BE2C (cell line): ENCODE results near the gene DNM1L. TPM values are rescaled to one million over a fixed set of nuclear protein-coding genes. Genes with fewer than 3 reads are reported as not detected.
A peak's percentile ranks its signal among the peaks of the same experiment; 100 is the strongest.

Source experiments
- DNase-seq: peaks from one replicate; pipeline ENCODE4 v3.0.0-alpha.2; 2020
- H3K27me3 ChIP-seq: fragments of 250-450 bp; sonication (Bioruptor Pico); 2 replicates; pipeline ENCODE4 v1.5.1; 2020; ENCODE audit warnings: mild to moderate bottlenecking
- H3K36me3 ChIP-seq: fragments of 250-450 bp; sonication (Bioruptor Pico); 2 replicates; pipeline ENCODE4 v1.5.1; 2020; ENCODE audit warnings: mild to moderate bottlenecking
- H3K4me1 ChIP-seq: fragments of 250-450 bp; sonication (Bioruptor Pico); 2 replicates; pipeline ENCODE4 v1.5.1; 2020
- H3K4me3 ChIP-seq: 2 replicates; pipeline ENCODE4 v1.5.1; 2011; ENCODE audit warnings: low read depth, low read length
- H3K9me3 ChIP-seq: fragments of 250-450 bp; sonication (Bioruptor Pico); 2 replicates; pipeline ENCODE4 v1.5.1; 2020
- CTCF ChIP-seq: IDR thresholded peaks from 2 replicates; pipeline ENCODE4 v1.5.1; 2012; ENCODE audit warnings: mild to moderate bottlenecking, low read depth, low read length
- polyA plus RNA-seq: library from polyadenylated mRNA; unstranded; fragments of >200 nt; gene quantifications from one replicate; pipeline ENCODE4 v1.2.1, GENCODE V29; 2012; ENCODE audit warnings: low read depth, missing spikeins; ENCODE audit not compliant: insufficient read length, insufficient read depth

The DNM1L gene
- 80.5 TPM for polyA plus RNA-seq

- Histone ChIP-seq H3K27me3 (no peaks in the 10 kb centered on the region), H3K9me3 (no peaks in the 10 kb centered on the region), H3K36me3 (peaks cover 10% of the 10 kb centered on the region), H3K4me3 (peak within 1 kb of the TSS; percentile 72), H3K4me1 (no peaks in the 10 kb centered on the region)
- DNase-seq: peak; percentile 97
- no peak for TF ChIP-seq CTCF
These were observed at the start of gene DNM1L for GRCh38 chr12:32679091-32679919. TSS of gene DNM1L (plus strand) at chr12:32679301. CDS start at chr12:32679364, 63 bp downstream.

GRCh38 chr12:32641287-32641901 is 37.7 kb upstream of the DNM1L start:
- H3K27me3 ChIP-seq: no peaks in the 10 kb centered on the region
- no peaks in the 10 kb centered on the region; the same call in none of the 2 replicates for H3K36me3 ChIP-seq
- no peak overlapping the region for H3K4me3 ChIP-seq
- H3K9me3 ChIP-seq: no peaks in the 10 kb centered on the region
- no peak for TF ChIP-seq CTCF
- no peaks in the 10 kb centered on the region for H3K4me1 ChIP-seq
- no peak for DNase-seq

GRCh38 chr12:32644431-32644830 is 34.7 kb upstream of the DNM1L start:
- H3K4me1 ChIP-seq: no peaks in the 10 kb centered on the region
- no peaks in the 10 kb centered on the region; the same call in 1 of the 2 replicates for H3K36me3 ChIP-seq
- DNase-seq: no peak
- H3K27me3 ChIP-seq: no peaks in the 10 kb centered on the region
- no peak for TF ChIP-seq CTCF
- no peaks in the 10 kb centered on the region for H3K9me3 ChIP-seq
- no peak overlapping the region for H3K4me3 ChIP-seq

- Histone ChIP-seq H3K4me3 (no peak overlapping the region), H3K27me3 (no peaks in the 10 kb centered on the region), H3K4me1 (no peaks in the 10 kb centered on the region), H3K9me3 (no peaks in the 10 kb centered on the region), H3K36me3 (no peaks in the 10 kb centered on the region; the same call in 1 of the 2 replicates)
- no peak for TF ChIP-seq CTCF
- no peak for DNase-seq
These were observed 31.8 kb upstream of the DNM1L start for GRCh38 chr12:32647275-32647674.

GRCh38 chr12:32650508-32650907 is 28.6 kb upstream of the DNM1L start:
- no peak for TF ChIP-seq CTCF
- no peaks in the 10 kb centered on the region for H3K36me3 ChIP-seq
- H3K9me3 ChIP-seq: no peaks in the 10 kb centered on the region
- no peaks in the 10 kb centered on the region for H3K27me3 ChIP-seq
- H3K4me3 ChIP-seq: no peak overlapping the region
- H3K4me1 ChIP-seq: no peaks in the 10 kb centered on the region
- DNase-seq: no peak
